ENCODE measurements around the gene FAM72A.
"Not testable (repeated sequence)": the region's sequence is repeated elsewhere in the genome, so short reads cannot be mapped to it uniquely, and the experiment has no call there.

GRCh38 chr1:206232970-206233645 is 30.5 kb upstream of the FAM72A start:
- not testable (repeated sequence) for TF ChIP-seq CTCF, POLR2A (IDR thresholded peaks at IDR 0.05)
